ENCODE measurements around the gene NKRF.
A peak's percentile ranks its signal among the peaks of the same experiment; 100 is the strongest.

Gene NKRF

GRCh38 chrX:119605464-119606279 is 552 bp downstream of the NKRF start:
- DNase-seq = peak; percentile 46

GRCh38 chrX:119604766-119605463 is 1.3 kb downstream of the NKRF start:
- DNase-seq = peak; percentile 8

GRCh38 chrX:119602701-119603255 is 3.4 kb downstream of the NKRF start:
- DNase-seq = no peak

- DNase-seq = no peak
These were observed 16.4 kb downstream of the NKRF start for GRCh38 chrX:119589810-119590209.

GRCh38 chrX:119583431-119584059 is 22.7 kb downstream of the NKRF start:
- DNase-seq = no peak

- no peak for DNase-seq
These were observed 26.8 kb downstream of the NKRF start for GRCh38 chrX:119579414-119579813.

GRCh38 chrX:119574394-119575266 is 31.6 kb downstream of the NKRF start, which contains the start of gene UBE2A:
Gene UBE2A (plus strand): TSS chrX:119574563. CDS start chrX:119574712, 149 bp downstream.
- peak; percentile 93 for DNase-seq

- peak; percentile 15 for DNase-seq
These were observed 32.3 kb downstream of the NKRF start for GRCh38 chrX:119573840-119574393.

GRCh38 chrX:119573222-119573621 is 33.0 kb downstream of the NKRF start:
- DNase-seq = no peak

- no peak for DNase-seq
These were observed 35.8 kb downstream of the NKRF start for GRCh38 chrX:119570351-119570835.

- DNase-seq = peak; percentile 96
These were observed 41.0 kb downstream of the NKRF start, which contains the start of gene STEEP1 for GRCh38 chrX:119565107-119565663. Gene STEEP1 (minus strand): TSS chrX:119565409. CDS start chrX:119565355, 54 bp downstream.

- DNase-seq = no peak
These were observed 53.7 kb downstream of the NKRF start for GRCh38 chrX:119552508-119552907.

- no peak for DNase-seq
These were observed 56.8 kb downstream of the NKRF start for GRCh38 chrX:119549327-119550016.

GRCh38 chrX:119541188-119541587 is 65.0 kb downstream of the NKRF start:
- DNase-seq = no peak

- DNase-seq = no peak
These were observed 66.4 kb downstream of the NKRF start for GRCh38 chrX:119539872-119540271.

All from hematopoietic multipotent progenitor cell treated with erythropoietin and hydrocortisone succinate and interleukin-3 and kit ligand, for 6 days (in vitro differentiated cells).